ENCODE measurements around the gene SNCAIP.

- no peak for TF ChIP-seq EZH2phosphoT487 (IDR thresholded peaks at IDR 0.05; ENCODE audit: insufficient read depth, low read depth)
- no peak for TF ChIP-seq EZH2 (IDR thresholded peaks at IDR 0.05; ENCODE audit: insufficient read depth, poor library complexity, severe bottlenecking)
Measured at GRCh38 chr5:122363623-122364022, 51.6 kb downstream of the SNCAIP start.

Data from GM23248 (cell line).